Measurements from ENCODE around the gene CFHR4.
"Not testable (repeated sequence)": the region's sequence is repeated elsewhere in the genome, so short reads cannot be mapped to it uniquely, and the experiment has no call there.

CFHR4 gene

DNA sequence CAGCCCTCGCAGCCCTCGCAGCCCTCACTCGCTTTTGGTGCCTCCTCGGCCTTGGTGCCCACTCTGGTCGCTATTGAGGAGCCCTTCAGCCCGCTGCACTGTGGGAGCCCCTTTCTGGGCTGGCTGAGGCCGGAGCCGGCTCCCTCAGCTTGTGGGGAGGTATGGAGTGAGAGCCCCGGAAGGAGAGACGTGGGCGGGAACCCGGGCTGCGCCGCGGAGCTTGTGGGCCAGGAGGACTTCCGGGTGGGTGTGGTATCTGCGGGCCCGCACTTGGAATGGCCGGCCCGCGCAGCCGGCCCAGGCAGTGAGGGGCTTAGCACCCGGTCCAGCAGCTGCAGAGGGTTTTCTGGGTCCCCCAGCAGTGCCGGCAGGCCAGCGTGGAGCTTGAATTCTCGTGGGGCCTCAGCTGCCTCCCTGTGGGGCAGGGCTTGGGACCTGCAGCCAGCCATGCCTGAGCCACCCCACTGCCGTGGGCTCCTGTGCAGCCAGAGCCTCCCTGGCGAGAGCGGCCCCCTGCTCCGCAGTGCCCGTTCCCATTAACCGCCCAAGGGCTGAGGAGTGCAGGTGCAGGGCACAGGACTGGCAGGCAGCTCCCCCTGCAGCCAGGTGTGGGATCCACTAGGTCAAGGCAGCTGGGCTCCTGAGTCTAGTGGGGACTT, 45.8 kb downstream of the CFHR4 start:
- H3K27ac ChIP-seq (ENCODE audit: low read depth, low read length, severe bottlenecking), result no peak overlapping the region
- H3K4me1 ChIP-seq (ENCODE audit: control insufficient read depth, insufficient read depth, low read length, poor library complexity, severe bottlenecking), result no peaks in the 10 kb centered on the region
- H3K9me3 ChIP-seq (ENCODE audit: control insufficient read depth, low read length), result no peaks in the 10 kb centered on the region
- no peaks in the 10 kb centered on the region for H3K36me3 ChIP-seq (ENCODE audit: control insufficient read depth, insufficient read depth, low read length)
- 93 to 95% methylated on average over 17 to 26 of the region's 32 CpGs for WGBS, 2 experiments (ENCODE audit: insufficient coverage in 2 of 2)
- no peak overlapping the region for H3K4me3 ChIP-seq (ENCODE audit: extremely low read depth, insufficient read depth, low read length, poor library complexity, severe bottlenecking)

DNA sequence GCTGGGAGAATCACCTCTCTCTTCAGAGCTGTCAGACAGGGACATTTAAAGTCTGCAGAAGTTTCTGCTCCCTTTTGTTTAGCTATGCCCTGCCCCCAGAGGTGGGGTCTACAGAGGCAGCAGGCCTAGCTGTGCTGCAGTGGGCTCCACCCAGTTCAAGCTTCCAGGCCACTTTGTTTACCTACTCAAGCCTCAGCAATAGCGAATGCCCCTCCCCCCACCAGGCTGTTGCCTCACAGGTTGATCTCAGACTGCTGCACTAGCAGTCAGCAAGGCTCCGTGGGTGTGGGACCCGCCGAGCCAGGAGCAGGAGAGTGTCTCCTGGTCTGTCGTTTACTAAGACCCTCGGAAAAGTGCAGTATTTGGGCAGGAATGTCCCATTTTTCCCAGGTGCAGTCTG, 53.6 kb downstream of the CFHR4 start:
- H3K4me1 ChIP-seq (ENCODE audit: control insufficient read depth, insufficient read depth, low read length, poor library complexity, severe bottlenecking); H3K36me3 ChIP-seq (ENCODE audit: control insufficient read depth, insufficient read depth, low read length); H3K9me3 ChIP-seq (ENCODE audit: control insufficient read depth, low read length); H3K4me3 ChIP-seq (ENCODE audit: extremely low read depth, insufficient read depth, low read length, poor library complexity, severe bottlenecking); H3K27ac ChIP-seq (ENCODE audit: low read depth, low read length, severe bottlenecking): not testable (repeated sequence)
- no CpG with 5 or more reads among the region's 6 CpGs for WGBS, 2 experiments (ENCODE audit: insufficient coverage in 2 of 2)

DNA sequence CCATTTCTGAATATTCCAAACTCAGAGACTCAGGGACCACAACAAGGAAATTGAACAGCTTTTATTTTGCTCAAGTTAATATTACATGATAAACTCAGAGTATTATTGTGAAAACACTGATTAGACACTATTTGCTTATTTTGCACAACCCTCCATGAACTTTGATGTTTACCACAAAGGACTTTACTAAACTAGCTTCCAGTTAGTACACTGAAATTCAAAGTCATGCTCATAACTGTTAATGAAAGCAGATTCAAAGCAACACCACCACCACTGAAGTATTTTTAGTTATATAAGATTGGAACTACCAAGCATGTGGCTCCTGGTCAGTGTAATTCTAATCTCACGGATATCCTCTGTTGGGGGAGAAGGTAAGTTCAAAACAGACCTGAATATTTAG, 55.7 kb downstream of the CFHR4 start, which contains the start of gene CFHR2:
CFHR2 (plus strand) TSS at position 171 of the 400 bp plus-strand sequence; CDS start at position 314, 143 bp downstream.
- not testable (repeated sequence) for H3K27ac ChIP-seq (ENCODE audit: low read depth, low read length, severe bottlenecking); H3K36me3 ChIP-seq (ENCODE audit: control insufficient read depth, insufficient read depth, low read length); H3K4me3 ChIP-seq (ENCODE audit: extremely low read depth, insufficient read depth, low read length, poor library complexity, severe bottlenecking); H3K9me3 ChIP-seq (ENCODE audit: control insufficient read depth, low read length); H3K4me1 ChIP-seq (ENCODE audit: control insufficient read depth, insufficient read depth, low read length, poor library complexity, severe bottlenecking)
- no CpG with 5 or more reads among the region's 1 CpG for WGBS, 2 experiments (ENCODE audit: insufficient coverage in 2 of 2)

DNA sequence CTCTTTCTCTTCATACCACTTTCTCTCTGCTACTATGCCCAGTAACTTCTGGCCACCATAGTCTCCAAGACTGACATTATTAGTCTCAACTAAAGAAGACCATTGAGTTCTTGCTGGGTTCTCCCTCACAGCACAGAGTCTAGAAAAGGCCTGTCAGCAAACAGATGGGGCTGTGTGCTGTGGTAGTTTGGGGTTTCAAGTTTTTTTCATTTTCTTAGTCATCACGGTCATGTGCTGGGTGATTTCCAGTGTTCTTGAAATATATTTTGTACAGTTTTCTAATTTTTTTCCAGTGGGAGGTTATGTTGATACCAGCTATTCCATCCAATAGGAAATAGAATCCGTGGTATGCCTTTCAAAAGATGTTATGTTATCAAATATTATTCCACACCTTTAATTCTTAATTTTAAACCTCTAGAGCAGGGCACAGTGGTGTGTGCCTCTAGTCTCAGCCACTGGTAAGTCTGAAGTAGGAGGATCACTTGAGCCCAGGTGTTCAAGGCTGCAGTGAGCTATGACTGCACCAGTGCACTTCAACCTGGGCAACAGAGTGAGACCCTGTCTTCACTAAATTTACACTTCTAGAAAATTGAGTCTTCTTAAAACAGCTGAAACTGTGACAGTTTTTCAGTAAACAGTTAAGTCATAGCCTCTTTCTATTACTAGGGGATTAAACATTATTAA, 64.0 kb downstream of the CFHR4 start:
- Histone ChIP-seq H3K27ac (ENCODE audit: low read depth, low read length, severe bottlenecking) (no peak overlapping the region), H3K4me1 (ENCODE audit: control insufficient read depth, insufficient read depth, low read length, poor library complexity, severe bottlenecking) (no peaks in the 10 kb centered on the region), H3K9me3 (ENCODE audit: control insufficient read depth, low read length) (no peaks in the 10 kb centered on the region), H3K4me3 (ENCODE audit: extremely low read depth, insufficient read depth, low read length, poor library complexity, severe bottlenecking) (no peak overlapping the region), H3K36me3 (ENCODE audit: control insufficient read depth, insufficient read depth, low read length) (no peaks in the 10 kb centered on the region)
- no CpG with 5 or more reads among the region's 2 CpGs for WGBS, 2 experiments (ENCODE audit: insufficient coverage in 2 of 2)

DNA sequence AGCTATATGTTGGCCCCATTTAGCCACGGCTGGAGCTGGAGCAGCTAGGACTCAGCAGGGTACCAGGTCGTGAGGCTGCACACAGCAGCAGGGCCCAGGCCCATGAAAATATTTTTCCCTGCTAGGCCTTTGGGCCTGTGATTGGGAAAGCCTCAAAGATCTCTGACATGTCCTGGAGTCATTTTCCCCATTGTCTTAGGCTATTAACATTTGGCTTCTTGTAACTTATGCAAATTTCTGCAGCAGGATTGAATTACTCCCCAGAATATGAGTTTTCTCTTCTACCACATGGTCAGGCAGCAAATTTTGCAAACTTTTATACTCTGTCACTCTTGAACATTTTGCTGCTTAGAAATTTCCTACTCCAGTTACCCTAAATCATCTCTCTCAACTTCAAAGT, 66.9 kb downstream of the CFHR4 start:
- Histone ChIP-seq H3K4me1 (ENCODE audit: control insufficient read depth, insufficient read depth, low read length, poor library complexity, severe bottlenecking) (no peaks in the 10 kb centered on the region), H3K4me3 (ENCODE audit: extremely low read depth, insufficient read depth, low read length, poor library complexity, severe bottlenecking) (no peak overlapping the region), H3K36me3 (ENCODE audit: control insufficient read depth, insufficient read depth, low read length) (no peaks in the 10 kb centered on the region), H3K9me3 (ENCODE audit: control insufficient read depth, low read length) (no peaks in the 10 kb centered on the region), H3K27ac (ENCODE audit: low read depth, low read length, severe bottlenecking) (no peak overlapping the region)
- 56 to 66% methylated on average over 2 of the region's 2 CpGs for WGBS, 2 experiments (ENCODE audit: insufficient coverage in 2 of 2)

DNA sequence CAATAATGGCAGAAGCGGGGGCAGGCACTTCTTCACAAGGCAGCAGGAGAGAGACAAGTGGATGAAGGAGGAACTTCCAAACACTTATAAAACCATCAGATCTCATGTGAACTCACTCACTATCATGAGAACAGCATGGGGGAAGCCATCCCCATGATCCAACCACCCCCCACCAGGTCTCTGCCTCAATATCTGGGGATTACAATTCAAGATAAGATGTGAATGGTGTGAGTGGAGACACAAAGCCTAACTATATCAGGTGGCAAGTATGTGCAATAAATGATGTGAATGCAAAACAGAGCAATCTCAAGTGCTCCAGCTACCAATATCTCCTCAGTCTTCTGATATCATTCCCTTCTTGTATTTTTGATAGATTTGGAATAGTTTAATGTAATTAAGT, 68.1 kb downstream of the CFHR4 start:
- Histone ChIP-seq H3K27ac (ENCODE audit: low read depth, low read length, severe bottlenecking) (no peak overlapping the region), H3K9me3 (ENCODE audit: control insufficient read depth, low read length) (no peaks in the 10 kb centered on the region), H3K36me3 (ENCODE audit: control insufficient read depth, insufficient read depth, low read length) (no peaks in the 10 kb centered on the region), H3K4me1 (ENCODE audit: control insufficient read depth, insufficient read depth, low read length, poor library complexity, severe bottlenecking) (no peaks in the 10 kb centered on the region), H3K4me3 (ENCODE audit: extremely low read depth, insufficient read depth, low read length, poor library complexity, severe bottlenecking) (no peak overlapping the region)
- 86% methylated on average over 1 of the region's 1 CpG; no CpG with 5 or more reads in 1 of the 2 experiments for WGBS, 2 experiments (ENCODE audit: insufficient coverage in 2 of 2)

DNA sequence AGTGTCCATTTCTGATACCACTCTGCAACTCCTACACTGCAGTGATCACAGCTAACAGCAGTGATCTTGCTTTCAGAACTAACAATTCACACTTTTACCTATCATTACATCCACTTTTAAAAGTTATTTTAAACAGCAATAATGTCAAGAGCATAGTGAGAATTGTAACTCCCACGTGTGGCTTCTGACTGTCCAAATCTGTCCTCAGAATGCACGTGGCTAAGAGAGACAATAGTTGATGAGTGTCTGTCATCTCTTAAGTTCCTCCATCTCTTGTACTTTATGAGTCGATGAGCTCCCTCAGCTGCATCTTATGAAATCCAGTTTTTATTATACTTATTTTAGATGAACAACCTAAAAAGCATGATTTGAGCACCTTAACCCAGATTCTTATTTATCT, 73.0 kb downstream of the CFHR4 start:
- Histone ChIP-seq H3K4me3 (ENCODE audit: extremely low read depth, insufficient read depth, low read length, poor library complexity, severe bottlenecking) (no peak overlapping the region), H3K9me3 (ENCODE audit: control insufficient read depth, low read length) (no peaks in the 10 kb centered on the region), H3K36me3 (ENCODE audit: control insufficient read depth, insufficient read depth, low read length) (no peaks in the 10 kb centered on the region), H3K4me1 (ENCODE audit: control insufficient read depth, insufficient read depth, low read length, poor library complexity, severe bottlenecking) (no peaks in the 10 kb centered on the region), H3K27ac (ENCODE audit: low read depth, low read length, severe bottlenecking) (no peak overlapping the region)
- 71 to 100% methylated on average over 2 of the region's 3 CpGs for WGBS, 2 experiments (ENCODE audit: insufficient coverage in 2 of 2)

All from mesodermal cell (in vitro differentiated cells).